ENCODE results near the gene NUP214.

NUP214 gene

DNA sequence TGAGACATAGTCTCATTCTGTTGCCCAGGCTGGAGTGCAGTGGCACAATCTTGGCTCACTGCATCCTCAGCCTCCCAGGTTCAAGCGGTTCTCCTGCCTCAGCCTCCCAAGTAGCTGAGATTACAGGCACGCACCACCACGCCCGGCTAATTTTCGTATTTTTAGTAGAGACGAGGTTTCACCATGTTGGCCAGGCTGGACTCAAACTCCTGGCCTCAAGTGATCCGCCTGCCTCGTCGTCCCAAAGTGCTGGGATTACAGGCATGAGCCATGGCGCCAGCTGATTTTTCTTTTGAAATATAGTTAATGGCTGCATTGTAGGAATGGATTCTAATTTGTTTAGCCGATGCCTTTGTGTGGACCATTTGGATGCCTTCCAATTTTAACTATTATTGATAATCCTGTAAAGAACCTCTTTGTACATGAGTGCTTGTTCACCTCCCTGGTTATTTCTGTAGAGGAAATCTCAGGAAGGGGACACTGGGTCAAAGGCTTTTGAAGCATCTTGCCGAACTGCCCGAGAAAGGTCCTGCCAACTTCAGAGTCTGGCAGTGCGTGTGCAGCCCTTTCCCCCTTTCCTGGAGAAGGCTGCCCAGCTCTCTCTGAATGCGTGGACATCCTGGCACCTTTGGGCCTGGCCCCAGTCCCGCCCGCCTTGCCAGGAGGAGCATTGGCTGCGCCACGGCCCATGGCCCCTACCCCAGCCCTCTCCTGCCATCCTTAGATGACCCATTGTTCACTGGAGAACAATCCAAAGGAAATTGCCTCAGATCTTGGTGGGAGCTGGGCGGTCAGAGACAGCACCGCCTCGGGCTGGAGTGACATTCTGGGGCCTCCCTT, 8.9 kb upstream of the NUP214 start:
- no peaks in the 10 kb centered on the region for H3K27me3 ChIP-seq (ENCODE audit: control insufficient read depth, insufficient read depth, low read length, poor library complexity, severe bottlenecking)
- H3K36me3 ChIP-seq (ENCODE audit: control insufficient read depth, insufficient read depth, low read length) = peaks cover 33% of the 10 kb centered on the region
- H3K4me3 ChIP-seq (ENCODE audit: insufficient read depth, low read depth, low read length) = no peak overlapping the region
- no peaks in the 10 kb centered on the region for H3K9me3 ChIP-seq (ENCODE audit: control insufficient read depth, low read length)
- no peak overlapping the region for H3K27ac ChIP-seq (ENCODE audit: insufficient read depth, low read depth, low read length, poor library complexity, severe bottlenecking)
- WGBS, 2 experiments = 93 to 94% methylated on average over 21 to 22 of the region's 22 CpGs
- peaks cover 2% of the 10 kb centered on the region for H3K4me1 ChIP-seq (ENCODE audit: control insufficient read depth, insufficient read depth, low read length)

DNA sequence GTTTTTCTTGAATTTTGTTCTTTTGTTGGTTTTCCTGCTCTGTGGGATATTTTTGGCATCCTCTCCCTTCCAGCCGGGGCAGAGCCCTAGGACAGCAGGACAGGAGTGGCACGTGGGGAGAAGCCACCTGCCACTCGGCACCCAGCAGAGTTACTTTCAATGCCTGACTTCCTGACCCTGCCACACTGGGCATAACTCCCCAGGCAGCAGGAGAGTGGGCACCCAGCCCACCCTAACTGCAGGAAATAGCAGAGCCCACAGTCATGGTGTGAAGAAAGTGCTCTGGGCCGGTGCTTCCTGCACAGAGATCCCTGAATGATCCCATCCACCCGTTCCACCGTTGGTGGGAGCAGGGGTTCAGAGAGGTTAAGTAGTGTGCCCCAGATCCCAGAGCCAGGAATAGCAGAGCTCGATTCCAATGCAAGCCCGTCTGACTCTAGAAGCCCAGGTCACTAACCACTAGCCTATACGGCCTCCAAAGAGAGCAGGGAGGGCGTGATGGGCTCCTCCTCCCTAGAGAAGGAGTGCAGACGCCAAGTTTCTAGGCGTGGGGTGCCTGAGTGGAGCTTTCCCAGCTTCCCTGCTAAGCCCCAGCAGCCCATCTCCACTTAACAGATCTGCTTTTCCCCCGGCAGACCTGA, 8.1 kb upstream of the NUP214 start:
- no peaks in the 10 kb centered on the region for H3K4me1 ChIP-seq (ENCODE audit: control insufficient read depth, insufficient read depth, low read length)
- H3K27me3 ChIP-seq (ENCODE audit: control insufficient read depth, insufficient read depth, low read length, poor library complexity, severe bottlenecking) = no peaks in the 10 kb centered on the region
- H3K4me3 ChIP-seq (ENCODE audit: insufficient read depth, low read depth, low read length) = no peak overlapping the region
- WGBS, 2 experiments = 93 to 98% methylated on average over 13 of the region's 13 CpGs
- peaks cover 33% of the 10 kb centered on the region for H3K36me3 ChIP-seq (ENCODE audit: control insufficient read depth, insufficient read depth, low read length)
- no peak overlapping the region for H3K27ac ChIP-seq (ENCODE audit: insufficient read depth, low read depth, low read length, poor library complexity, severe bottlenecking)
- H3K9me3 ChIP-seq (ENCODE audit: control insufficient read depth, low read length) = no peaks in the 10 kb centered on the region

DNA sequence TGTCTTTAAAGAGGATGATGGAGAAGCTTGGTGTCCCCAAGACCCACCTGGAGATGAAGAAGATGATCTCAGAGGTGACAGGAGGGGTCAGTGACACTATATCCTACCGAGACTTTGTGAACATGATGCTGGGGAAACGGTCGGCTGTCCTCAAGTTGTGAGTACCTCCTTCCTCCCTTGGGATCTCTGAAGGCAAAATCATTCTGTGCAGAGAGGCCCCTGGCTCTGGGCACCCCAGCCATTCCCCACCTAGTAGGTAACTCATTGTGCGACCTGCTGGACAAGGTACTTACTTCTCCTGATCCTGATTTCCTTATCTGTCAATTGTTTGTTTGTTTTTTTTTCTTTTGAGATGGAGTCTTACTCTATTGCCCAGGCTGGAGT, 7.6 kb upstream of the NUP214 start:
- no peaks in the 10 kb centered on the region for H3K9me3 ChIP-seq (ENCODE audit: control insufficient read depth, low read length)
- no peaks in the 10 kb centered on the region for H3K4me1 ChIP-seq (ENCODE audit: control insufficient read depth, insufficient read depth, low read length)
- WGBS, 2 experiments = 95 to 98% methylated on average over 4 of the region's 4 CpGs
- H3K27ac ChIP-seq (ENCODE audit: insufficient read depth, low read depth, low read length, poor library complexity, severe bottlenecking) = no peak overlapping the region
- peaks cover 33% of the 10 kb centered on the region for H3K36me3 ChIP-seq (ENCODE audit: control insufficient read depth, insufficient read depth, low read length)
- H3K27me3 ChIP-seq (ENCODE audit: control insufficient read depth, insufficient read depth, low read length, poor library complexity, severe bottlenecking) = no peaks in the 10 kb centered on the region
- H3K4me3 ChIP-seq (ENCODE audit: insufficient read depth, low read depth, low read length) = no peak overlapping the region

DNA sequence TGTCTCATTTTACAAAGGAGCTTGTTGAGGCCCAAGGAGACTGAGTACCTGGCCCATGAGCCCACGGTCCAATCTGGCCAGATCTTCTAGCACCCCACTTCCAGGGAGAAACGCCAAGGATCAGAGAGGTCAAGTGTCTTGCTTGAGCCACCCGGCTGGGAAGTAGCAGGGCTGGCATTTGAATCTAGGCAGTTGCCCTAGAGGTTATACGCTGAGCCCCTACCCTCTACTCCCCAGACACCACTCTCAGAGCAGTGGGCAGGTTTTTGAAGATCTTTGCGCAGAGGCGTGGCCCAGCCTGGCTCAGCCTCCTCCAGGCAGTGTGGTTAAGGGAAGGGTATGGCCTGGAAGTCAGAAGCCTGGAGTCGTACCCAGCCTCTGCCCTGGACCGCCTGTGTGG, 5.8 kb upstream of the NUP214 start:
- peaks cover 32% of the 10 kb centered on the region for H3K36me3 ChIP-seq (ENCODE audit: control insufficient read depth, insufficient read depth, low read length)
- no peak overlapping the region for H3K27ac ChIP-seq (ENCODE audit: insufficient read depth, low read depth, low read length, poor library complexity, severe bottlenecking)
- H3K9me3 ChIP-seq (ENCODE audit: control insufficient read depth, low read length) = no peaks in the 10 kb centered on the region
- H3K4me1 ChIP-seq (ENCODE audit: control insufficient read depth, insufficient read depth, low read length) = no peaks in the 10 kb centered on the region
- no peak overlapping the region for H3K4me3 ChIP-seq (ENCODE audit: insufficient read depth, low read depth, low read length)
- 95 to 97% methylated on average over 8 of the region's 8 CpGs for whole genome bisulfite sequencing, 2 experiments
- H3K27me3 ChIP-seq (ENCODE audit: control insufficient read depth, insufficient read depth, low read length, poor library complexity, severe bottlenecking) = no peaks in the 10 kb centered on the region

DNA sequence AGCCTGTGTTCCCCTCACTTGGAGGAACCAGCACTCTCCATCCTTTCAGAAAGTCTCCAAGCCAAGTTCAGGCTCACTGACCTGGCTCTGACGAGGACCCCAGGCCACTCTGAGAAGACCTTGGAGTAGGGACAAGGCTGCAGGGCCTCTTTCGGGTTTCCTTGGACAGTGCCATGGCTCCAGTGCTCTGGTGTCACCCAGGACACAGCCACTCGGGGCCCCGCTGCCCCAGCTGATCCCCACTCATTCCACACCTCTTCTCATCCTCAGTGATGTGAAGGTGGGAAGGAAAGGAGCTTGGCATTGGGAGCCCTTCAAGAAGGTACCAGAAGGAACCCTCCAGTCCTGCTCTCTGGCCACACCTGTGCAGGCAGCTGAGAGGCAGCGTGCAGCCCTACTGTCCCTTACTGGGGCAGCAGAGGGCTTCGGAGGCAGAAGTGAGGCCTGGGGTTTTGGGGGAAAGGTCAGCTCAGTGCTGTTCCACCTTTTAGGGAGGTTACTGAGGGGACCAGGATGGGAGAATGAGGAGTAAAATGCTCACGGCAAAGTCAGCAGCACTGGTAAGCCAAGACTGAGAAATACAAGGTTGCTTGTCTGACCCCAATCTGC, 4.7 kb upstream of the NUP214 start:
- 94 to 97% methylated on average over 5 to 7 of the region's 7 CpGs for WGBS, 2 experiments

DNA sequence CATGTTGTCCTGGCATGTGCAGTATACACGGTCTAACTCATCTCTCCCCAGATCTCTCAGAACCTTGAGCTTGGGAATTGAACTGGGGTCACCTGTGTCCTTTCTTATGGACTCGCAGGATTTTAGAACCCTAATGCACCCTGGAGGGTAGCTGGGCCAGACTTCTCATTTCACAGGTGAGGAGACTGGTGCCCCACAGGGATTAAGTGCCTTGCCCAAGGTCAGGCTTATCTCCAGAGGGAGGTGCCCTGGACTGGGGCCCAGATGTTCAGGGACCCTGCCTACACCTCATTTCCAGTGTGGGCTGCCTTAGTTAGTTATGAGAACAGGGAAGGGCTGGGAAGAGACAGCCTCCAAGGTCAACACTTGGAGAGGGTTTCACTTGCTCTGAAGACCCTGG, 4.0 kb upstream of the NUP214 start:
- 89 to 91% methylated on average over 2 of the region's 2 CpGs for WGBS, 2 experiments
- H3K27me3 ChIP-seq (ENCODE audit: control insufficient read depth, insufficient read depth, low read length, poor library complexity, severe bottlenecking) = no peaks in the 10 kb centered on the region
- peaks cover 3% of the 10 kb centered on the region for H3K4me1 ChIP-seq (ENCODE audit: control insufficient read depth, insufficient read depth, low read length)
- H3K27ac ChIP-seq (ENCODE audit: insufficient read depth, low read depth, low read length, poor library complexity, severe bottlenecking) = no peak overlapping the region
- H3K9me3 ChIP-seq (ENCODE audit: control insufficient read depth, low read length) = no peaks in the 10 kb centered on the region
- peaks cover 28% of the 10 kb centered on the region for H3K36me3 ChIP-seq (ENCODE audit: control insufficient read depth, insufficient read depth, low read length)
- H3K4me3 ChIP-seq (ENCODE audit: insufficient read depth, low read depth, low read length) = no peak overlapping the region

More for the DNA sequence above, 4.7 kb upstream of the NUP214 start:
- Histone ChIP-seq H3K27me3 (ENCODE audit: control insufficient read depth, insufficient read depth, low read length, poor library complexity, severe bottlenecking) (no peaks in the 10 kb centered on the region), H3K36me3 (ENCODE audit: control insufficient read depth, insufficient read depth, low read length) (peaks cover 28% of the 10 kb centered on the region), H3K4me1 (ENCODE audit: control insufficient read depth, insufficient read depth, low read length) (no peaks in the 10 kb centered on the region), H3K9me3 (ENCODE audit: control insufficient read depth, low read length) (no peaks in the 10 kb centered on the region), H3K27ac (ENCODE audit: insufficient read depth, low read depth, low read length, poor library complexity, severe bottlenecking) (no peak overlapping the region), H3K4me3 (ENCODE audit: insufficient read depth, low read depth, low read length) (no peak overlapping the region)

DNA sequence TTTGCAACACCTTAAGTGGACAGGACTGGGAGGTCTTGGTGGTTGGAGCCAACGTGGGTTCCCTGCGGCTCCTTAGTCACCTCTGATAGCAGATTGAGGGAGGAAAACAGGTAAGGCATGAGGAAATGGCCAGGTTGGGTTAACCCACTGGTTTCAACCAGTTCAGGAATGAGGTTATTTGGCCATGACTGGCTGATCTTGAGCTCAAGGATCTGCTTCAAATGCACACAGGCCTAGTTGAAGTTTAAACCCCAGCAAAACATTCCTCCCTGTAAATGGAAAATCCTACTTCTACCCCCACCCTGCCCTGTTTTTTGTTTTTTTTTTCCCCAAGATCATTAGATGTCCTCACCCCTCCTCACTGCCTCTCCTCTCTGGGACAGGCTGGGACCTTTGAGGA, 3.2 kb upstream of the NUP214 start:
- Histone ChIP-seq H3K27me3 (ENCODE audit: control insufficient read depth, insufficient read depth, low read length, poor library complexity, severe bottlenecking) (no peaks in the 10 kb centered on the region), H3K36me3 (ENCODE audit: control insufficient read depth, insufficient read depth, low read length) (peaks cover 28% of the 10 kb centered on the region), H3K4me3 (ENCODE audit: insufficient read depth, low read depth, low read length) (no peak overlapping the region), H3K4me1 (ENCODE audit: control insufficient read depth, insufficient read depth, low read length) (peaks cover 7% of the 10 kb centered on the region), H3K27ac (ENCODE audit: insufficient read depth, low read depth, low read length, poor library complexity, severe bottlenecking) (no peak overlapping the region), H3K9me3 (ENCODE audit: control insufficient read depth, low read length) (no peaks in the 10 kb centered on the region)
- 93 to 98% methylated on average over 2 of the region's 2 CpGs for WGBS, 2 experiments

DNA sequence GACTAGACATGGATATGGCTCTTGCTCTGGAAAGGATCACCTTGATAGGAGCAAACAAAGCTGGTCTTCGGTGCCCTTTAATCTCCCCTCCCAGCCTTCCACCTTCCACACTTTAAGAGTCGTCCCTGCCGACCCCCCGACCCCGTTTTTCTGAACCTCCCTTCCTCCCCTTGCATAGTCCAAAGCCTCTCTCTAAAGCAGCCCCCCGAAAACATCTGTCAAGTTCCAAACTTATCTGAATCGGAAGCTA, 423 bp upstream of the NUP214 start:
- H3K36me3 ChIP-seq (ENCODE audit: control insufficient read depth, insufficient read depth, low read length) = peaks cover 34% of the 10 kb centered on the region

DNA sequence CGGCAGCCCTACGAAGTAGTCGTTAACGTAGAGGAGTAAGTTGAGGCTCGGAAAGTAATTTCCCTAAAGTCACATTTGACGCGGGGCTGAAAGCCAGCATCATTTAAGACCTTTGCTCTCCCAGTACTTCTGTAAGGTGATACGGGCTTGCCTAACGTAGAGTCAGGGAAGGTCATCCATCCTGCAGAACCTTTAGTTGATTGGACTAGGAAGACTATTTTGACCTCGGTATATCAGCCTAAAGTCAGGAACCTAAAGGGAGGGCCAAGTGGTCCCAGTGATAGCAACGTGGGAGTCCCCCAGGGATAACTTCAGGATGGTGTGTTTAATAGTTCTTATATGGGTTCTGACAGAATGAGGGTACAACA, 657 bp downstream of the NUP214 start:
- Histone ChIP-seq H3K36me3 (ENCODE audit: control insufficient read depth, insufficient read depth, low read length) (peaks cover 36% of the 10 kb centered on the region), H3K27me3 (ENCODE audit: control insufficient read depth, insufficient read depth, low read length, poor library complexity, severe bottlenecking) (no peaks in the 10 kb centered on the region), H3K4me3 (ENCODE audit: insufficient read depth, low read depth, low read length) (peak overlapping the region; percentile 99), H3K4me1 (ENCODE audit: control insufficient read depth, insufficient read depth, low read length) (peaks cover 7% of the 10 kb centered on the region), H3K9me3 (ENCODE audit: control insufficient read depth, low read length) (no peaks in the 10 kb centered on the region), H3K27ac (ENCODE audit: insufficient read depth, low read depth, low read length, poor library complexity, severe bottlenecking) (no peak overlapping the region)
- 4 to 5% methylated on average over 11 of the region's 11 CpGs for WGBS, 2 experiments

More for the DNA sequence above, 423 bp upstream of the NUP214 start:
- Histone ChIP-seq H3K27me3 (ENCODE audit: control insufficient read depth, insufficient read depth, low read length, poor library complexity, severe bottlenecking) (no peaks in the 10 kb centered on the region), H3K9me3 (ENCODE audit: control insufficient read depth, low read length) (no peaks in the 10 kb centered on the region), H3K27ac (ENCODE audit: insufficient read depth, low read depth, low read length, poor library complexity, severe bottlenecking) (peak overlapping the region; percentile 78), H3K4me3 (ENCODE audit: insufficient read depth, low read depth, low read length) (peak overlapping the region; percentile 99), H3K4me1 (ENCODE audit: control insufficient read depth, insufficient read depth, low read length) (peaks cover 7% of the 10 kb centered on the region)
- WGBS, 2 experiments = 4 to 5% methylated on average over 7 of the region's 7 CpGs

DNA sequence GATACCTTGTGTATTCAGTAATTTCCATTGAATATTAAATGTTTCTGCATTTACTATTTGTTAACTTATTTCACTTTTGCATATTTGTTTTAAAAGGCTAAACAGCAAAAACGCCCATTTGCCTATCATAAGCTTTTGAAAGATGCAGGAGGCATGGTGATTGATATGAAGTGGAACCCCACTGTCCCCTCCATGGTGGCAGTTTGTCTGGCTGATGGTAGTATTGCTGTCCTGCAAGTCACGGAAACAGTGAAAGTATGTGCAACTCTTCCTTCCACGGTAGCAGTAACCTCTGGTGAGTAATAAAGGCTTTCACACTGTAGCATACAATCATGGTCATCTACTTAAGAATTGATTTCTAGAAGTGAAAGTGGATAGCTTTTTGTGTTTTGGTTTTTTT, 3.8 kb downstream of the NUP214 start:
- no peaks in the 10 kb centered on the region for H3K9me3 ChIP-seq (ENCODE audit: control insufficient read depth, low read length)
- H3K4me3 ChIP-seq (ENCODE audit: insufficient read depth, low read depth, low read length) = no peak overlapping the region
- WGBS, 2 experiments = 96 to 100% methylated on average over 3 of the region's 3 CpGs
- H3K27ac ChIP-seq (ENCODE audit: insufficient read depth, low read depth, low read length, poor library complexity, severe bottlenecking) = no peak overlapping the region
- peaks cover 7% of the 10 kb centered on the region for H3K4me1 ChIP-seq (ENCODE audit: control insufficient read depth, insufficient read depth, low read length)
- peaks cover 53% of the 10 kb centered on the region for H3K36me3 ChIP-seq (ENCODE audit: control insufficient read depth, insufficient read depth, low read length)
- no peaks in the 10 kb centered on the region for H3K27me3 ChIP-seq (ENCODE audit: control insufficient read depth, insufficient read depth, low read length, poor library complexity, severe bottlenecking)

All from ectodermal cell (in vitro differentiated cells).